GM23248 (cell line): ENCODE data around the gene ZNF716.
"Not testable (repeated sequence)": the region's sequence is repeated elsewhere in the genome, so short reads cannot be mapped to it uniquely, and the experiment has no call there.

Source experiments
- EZH2 ChIP-seq: fragments of 200-600 bp; sonication (generic); IDR thresholded peaks from 2 replicates; pipeline ENCODE4 v1.6.1; 2018; ENCODE audit warnings: antibody characterized with exemption, mild to moderate bottlenecking; ENCODE audit not compliant: insufficient read depth, poor library complexity, severe bottlenecking
- EZH2phosphoT487 ChIP-seq: fragments of 200-600 bp; sonication (generic); IDR thresholded peaks from 2 replicates; pipeline ENCODE4 v1.6.1; 2018; ENCODE audit warnings: antibody characterized with exemption, moderate library complexity, mild to moderate bottlenecking, low read depth; ENCODE audit not compliant: insufficient read depth

DNA sequence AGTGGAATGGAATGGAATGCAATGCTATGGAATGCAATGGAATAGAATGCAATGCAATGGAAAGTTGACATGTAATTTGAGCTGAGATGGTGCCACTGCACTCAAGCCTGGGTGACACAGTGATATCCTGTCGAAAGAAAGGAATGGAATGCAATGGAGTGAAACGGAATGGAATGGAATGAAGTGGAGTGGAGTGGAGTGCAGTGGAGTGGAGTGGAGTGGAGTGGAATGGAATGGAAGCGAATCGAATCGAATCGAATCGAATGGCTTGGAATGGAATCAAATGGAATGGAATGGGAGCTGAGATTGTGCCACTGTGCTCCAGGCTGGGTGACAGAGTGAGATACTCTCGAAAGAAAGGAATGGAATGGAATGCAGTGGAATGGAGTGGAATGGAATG, 45.1 kb downstream of the ZNF716 start:
- not testable (repeated sequence) for TF ChIP-seq EZH2, EZH2phosphoT487
